A673 (cell line): ENCODE data around the gene BNC2.

Source experiments
- EZH2 ChIP-seq: fragments of 200-600 bp; sonication (generic); IDR thresholded peaks from 2 replicates; pipeline ENCODE4 v1.6.1; 2017; ENCODE audit warnings: borderline replicate concordance, low read depth, mild to moderate bottlenecking, mixed read lengths, antibody characterized with exemption, low read length; ENCODE audit not compliant: poor library complexity, severe bottlenecking
- TF ChIP-seq, protein P1 (sequence below): fragments of 300-800, 200-600 bp; sonication (generic); conservative IDR thresholded peaks from 2 replicates; pipeline ENCODE4 v1.5.1; 2017; ENCODE audit warnings: low read depth, mild to moderate bottlenecking, antibody characterized with exemption, low read length, moderate library complexity, mixed read lengths

DNA sequence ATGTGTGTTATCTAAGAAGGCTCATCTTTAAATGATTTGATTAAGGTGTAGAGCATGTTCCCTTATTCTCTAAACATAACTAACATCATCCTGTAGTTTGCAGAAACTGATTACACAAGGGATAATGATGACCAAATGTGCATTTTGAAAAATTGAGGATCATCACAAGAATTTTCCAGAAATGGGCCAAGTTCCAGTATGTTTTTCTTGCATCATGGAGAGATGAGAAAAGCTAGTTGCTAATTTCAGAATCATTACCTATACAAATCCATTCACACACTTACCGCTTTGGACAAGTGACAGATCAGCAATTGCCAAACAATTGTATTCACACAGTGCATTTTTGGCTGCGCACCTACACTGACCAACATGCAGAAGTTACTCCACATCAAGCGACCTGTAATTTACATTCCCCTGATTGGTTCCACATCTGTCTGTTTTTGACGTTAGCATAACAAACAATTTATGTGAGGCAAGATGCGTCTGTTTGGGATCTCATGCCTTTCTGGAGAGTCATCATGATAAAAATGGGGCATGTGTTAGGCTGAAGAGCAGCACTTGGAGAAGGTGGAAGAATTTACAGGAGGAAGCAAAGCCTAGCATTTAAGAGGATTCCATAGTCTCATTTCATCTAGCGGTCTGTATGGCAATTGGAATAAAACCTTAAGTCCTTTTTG, 2.8 kb upstream of the BNC2 start:
- TF ChIP-seq EZH2 = no peak
- TF ChIP-seq, protein P1, sequence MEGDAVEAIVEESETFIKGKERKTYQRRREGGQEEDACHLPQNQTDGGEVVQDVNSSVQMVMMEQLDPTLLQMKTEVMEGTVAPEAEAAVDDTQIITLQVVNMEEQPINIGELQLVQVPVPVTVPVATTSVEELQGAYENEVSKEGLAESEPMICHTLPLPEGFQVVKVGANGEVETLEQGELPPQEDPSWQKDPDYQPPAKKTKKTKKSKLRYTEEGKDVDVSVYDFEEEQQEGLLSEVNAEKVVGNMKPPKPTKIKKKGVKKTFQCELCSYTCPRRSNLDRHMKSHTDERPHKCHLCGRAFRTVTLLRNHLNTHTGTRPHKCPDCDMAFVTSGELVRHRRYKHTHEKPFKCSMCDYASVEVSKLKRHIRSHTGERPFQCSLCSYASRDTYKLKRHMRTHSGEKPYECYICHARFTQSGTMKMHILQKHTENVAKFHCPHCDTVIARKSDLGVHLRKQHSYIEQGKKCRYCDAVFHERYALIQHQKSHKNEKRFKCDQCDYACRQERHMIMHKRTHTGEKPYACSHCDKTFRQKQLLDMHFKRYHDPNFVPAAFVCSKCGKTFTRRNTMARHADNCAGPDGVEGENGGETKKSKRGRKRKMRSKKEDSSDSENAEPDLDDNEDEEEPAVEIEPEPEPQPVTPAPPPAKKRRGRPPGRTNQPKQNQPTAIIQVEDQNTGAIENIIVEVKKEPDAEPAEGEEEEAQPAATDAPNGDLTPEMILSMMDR = no peak
